Parathyroid adenoma (tissue), 2 donors: ENCODE results near the gene ABLIM2.

Source experiments
- H2AFZ ChIP-seq: fragments of 300-600 bp; sonication (generic); one replicate; pipeline ENCODE4 v1.7.0; 2017; ENCODE audit warnings: antibody characterized with exemption, mild to moderate bottlenecking
- H3K27ac ChIP-seq: fragments of 300-600 bp; sonication (generic); one replicate; pipeline ENCODE4 v1.7.0; 2017
- H3K27me3 ChIP-seq: fragments of 300-600 bp; sonication (generic); one replicate; pipeline ENCODE4 v1.7.0; 2017; ENCODE audit warnings: low read length; ENCODE audit not compliant: control insufficient read depth, insufficient read depth
- H3K36me3 ChIP-seq: fragments of 300-600 bp; sonication (generic); one replicate; pipeline ENCODE4 v1.7.0; 2017; ENCODE audit warnings: low read length; ENCODE audit not compliant: control insufficient read depth, insufficient read depth
- H3K4me1 ChIP-seq: fragments of 300-600 bp; sonication (generic); one replicate; pipeline ENCODE4 v1.7.0; 2017; ENCODE audit warnings: control low read depth
- H3K4me2 ChIP-seq: fragments of 300-600 bp; sonication (generic); one replicate; pipeline ENCODE4 v1.7.0; 2017; ENCODE audit warnings: low read length
- H3K4me3 ChIP-seq: fragments of 300-600 bp; sonication (generic); one replicate; pipeline ENCODE4 v1.7.0; 2017; ENCODE audit warnings: low read depth, low read length
- H3K79me2 ChIP-seq: fragments of 300-600 bp; sonication (generic); one replicate; pipeline ENCODE4 v1.7.0; 2017; ENCODE audit warnings: control low read depth
- H3K9ac ChIP-seq: fragments of 300-600 bp; sonication (generic); one replicate; pipeline ENCODE4 v1.7.0; 2017; ENCODE audit warnings: mild to moderate bottlenecking
- H3K9me3 ChIP-seq: fragments of 300-600 bp; sonication (generic); one replicate; pipeline ENCODE4 v1.7.0; 2017; ENCODE audit warnings: low read length; ENCODE audit not compliant: control insufficient read depth
- TF ChIP-seq, protein P1 (sequence below): fragments of 300-600 bp; sonication (generic); IDR thresholded peaks from one replicate; pipeline ENCODE4 v1.7.0; 2017; ENCODE audit warnings: antibody characterized with exemption, mild to moderate bottlenecking
- donor health status: primary hyperparathyroidism.

Gene ABLIM2

DNA sequence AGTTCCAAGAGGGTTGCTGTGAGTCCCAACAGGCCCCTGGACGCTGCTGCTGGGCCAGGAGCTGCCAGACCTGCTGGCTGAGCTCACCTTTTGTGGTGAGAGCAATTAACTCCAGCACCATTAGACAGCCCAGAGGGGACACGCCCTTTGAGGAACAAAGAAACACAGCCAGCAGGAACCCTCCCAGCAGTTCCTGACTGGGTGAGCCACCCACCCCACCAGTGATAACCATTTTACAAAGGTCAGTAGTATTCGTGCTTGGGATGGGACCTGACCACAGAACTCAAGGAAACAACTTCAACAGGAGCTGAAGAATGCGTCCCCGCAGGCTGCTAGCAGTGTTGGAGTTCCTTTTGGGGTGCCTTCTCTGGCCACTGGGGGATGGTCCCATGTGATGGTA lies 180.1 kb downstream of the ABLIM2 start:
- H3K4me2 ChIP-seq: no peak overlapping the region
- no peaks in the 10 kb centered on the region for H3K79me2 ChIP-seq
- no peaks in the 10 kb centered on the region for H3K27me3 ChIP-seq

DNA sequence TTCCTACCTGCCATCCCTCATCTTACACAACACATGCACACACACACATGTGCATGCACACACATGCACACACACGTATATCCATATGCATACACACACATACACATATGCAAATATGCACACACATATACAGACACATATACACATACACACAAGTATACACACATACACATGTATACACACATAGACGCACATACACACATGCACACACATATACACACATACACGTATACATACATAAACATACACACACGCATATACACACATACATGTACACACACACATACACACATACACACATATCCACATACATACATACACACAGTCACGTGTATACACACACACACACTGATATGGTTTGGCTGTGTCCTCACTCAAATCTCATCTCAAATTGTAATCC lies 182.0 kb downstream of the ABLIM2 start:
- no peak overlapping the region for H2AFZ ChIP-seq
- H3K4me2 ChIP-seq: no peak overlapping the region
- H3K9me3 ChIP-seq: no peaks in the 10 kb centered on the region
- H3K79me2 ChIP-seq: no peaks in the 10 kb centered on the region
- no peaks in the 10 kb centered on the region for H3K27me3 ChIP-seq
- H3K9ac ChIP-seq: no peak overlapping the region
- no peak overlapping the region for H3K27ac ChIP-seq
- H3K36me3 ChIP-seq: no peaks in the 10 kb centered on the region
- no peak overlapping the region for H3K4me3 ChIP-seq
- TF ChIP-seq, protein P1, sequence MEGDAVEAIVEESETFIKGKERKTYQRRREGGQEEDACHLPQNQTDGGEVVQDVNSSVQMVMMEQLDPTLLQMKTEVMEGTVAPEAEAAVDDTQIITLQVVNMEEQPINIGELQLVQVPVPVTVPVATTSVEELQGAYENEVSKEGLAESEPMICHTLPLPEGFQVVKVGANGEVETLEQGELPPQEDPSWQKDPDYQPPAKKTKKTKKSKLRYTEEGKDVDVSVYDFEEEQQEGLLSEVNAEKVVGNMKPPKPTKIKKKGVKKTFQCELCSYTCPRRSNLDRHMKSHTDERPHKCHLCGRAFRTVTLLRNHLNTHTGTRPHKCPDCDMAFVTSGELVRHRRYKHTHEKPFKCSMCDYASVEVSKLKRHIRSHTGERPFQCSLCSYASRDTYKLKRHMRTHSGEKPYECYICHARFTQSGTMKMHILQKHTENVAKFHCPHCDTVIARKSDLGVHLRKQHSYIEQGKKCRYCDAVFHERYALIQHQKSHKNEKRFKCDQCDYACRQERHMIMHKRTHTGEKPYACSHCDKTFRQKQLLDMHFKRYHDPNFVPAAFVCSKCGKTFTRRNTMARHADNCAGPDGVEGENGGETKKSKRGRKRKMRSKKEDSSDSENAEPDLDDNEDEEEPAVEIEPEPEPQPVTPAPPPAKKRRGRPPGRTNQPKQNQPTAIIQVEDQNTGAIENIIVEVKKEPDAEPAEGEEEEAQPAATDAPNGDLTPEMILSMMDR: no peak
- H3K4me1 ChIP-seq: no peaks in the 10 kb centered on the region

More for the DNA sequence above, 180.1 kb downstream of the ABLIM2 start:
- Histone ChIP-seq H3K27ac (no peak overlapping the region), H3K9ac (no peak overlapping the region), H3K9me3 (no peaks in the 10 kb centered on the region), H3K4me3 (no peak overlapping the region), H2AFZ (no peak overlapping the region), H3K36me3 (no peaks in the 10 kb centered on the region), H3K4me1 (no peaks in the 10 kb centered on the region)
- TF ChIP-seq, protein P1: no peak

DNA sequence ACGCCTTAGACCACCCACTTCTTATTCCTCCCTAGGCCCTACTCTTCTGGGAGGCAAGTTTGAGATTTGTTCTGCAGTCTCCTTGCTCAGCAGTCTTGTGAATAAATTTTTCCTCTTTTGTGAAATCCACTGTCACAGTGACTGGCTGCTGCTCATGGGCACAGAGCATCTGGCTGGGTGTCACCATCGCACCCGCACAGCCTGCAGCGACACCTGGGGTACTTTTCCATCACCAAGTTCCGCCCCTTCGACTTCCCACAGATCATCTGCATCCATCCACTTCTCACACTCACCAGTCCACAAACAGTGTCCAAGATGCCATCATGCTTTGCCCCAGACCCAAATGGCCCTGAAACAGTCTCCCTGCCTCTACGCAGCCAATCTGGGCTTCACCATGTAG lies 182.6 kb downstream of the ABLIM2 start:
- Histone ChIP-seq H3K27me3 (no peaks in the 10 kb centered on the region), H3K9me3 (no peaks in the 10 kb centered on the region), H2AFZ (no peak overlapping the region), H3K79me2 (no peaks in the 10 kb centered on the region), H3K4me2 (no peak overlapping the region), H3K27ac (no peak overlapping the region), H3K36me3 (no peaks in the 10 kb centered on the region), H3K4me1 (no peaks in the 10 kb centered on the region), H3K4me3 (no peak overlapping the region), H3K9ac (no peak overlapping the region)
- TF ChIP-seq, protein P1: no peak

DNA sequence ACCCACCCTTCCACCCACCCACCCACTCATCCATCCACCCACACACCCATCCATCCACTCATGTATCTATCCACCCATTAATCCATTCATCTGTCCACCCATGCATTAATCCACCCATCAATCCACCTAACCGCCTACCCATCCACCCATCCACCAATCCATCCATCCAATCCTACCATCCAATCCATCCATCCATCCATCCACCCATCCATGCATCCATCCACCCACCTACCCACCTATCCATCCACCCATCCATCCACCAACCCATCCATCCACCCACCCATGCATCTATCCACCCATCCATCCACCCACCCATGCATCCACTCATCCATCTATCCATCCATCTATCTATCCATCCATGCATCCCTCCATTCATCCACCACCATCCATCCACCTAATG lies 184.2 kb downstream of the ABLIM2 start:
- H3K79me2 ChIP-seq: no peaks in the 10 kb centered on the region
- peaks cover 5% of the 10 kb centered on the region for H3K4me1 ChIP-seq
- no peak overlapping the region for H3K9ac ChIP-seq
- H3K27me3 ChIP-seq: no peaks in the 10 kb centered on the region
- TF ChIP-seq, protein P1: no peak
- no peaks in the 10 kb centered on the region for H3K9me3 ChIP-seq
- no peak overlapping the region for H3K4me2 ChIP-seq
- H3K27ac ChIP-seq: no peak overlapping the region
- H3K36me3 ChIP-seq: no peaks in the 10 kb centered on the region
- H3K4me3 ChIP-seq: no peak overlapping the region
- no peak overlapping the region for H2AFZ ChIP-seq

DNA sequence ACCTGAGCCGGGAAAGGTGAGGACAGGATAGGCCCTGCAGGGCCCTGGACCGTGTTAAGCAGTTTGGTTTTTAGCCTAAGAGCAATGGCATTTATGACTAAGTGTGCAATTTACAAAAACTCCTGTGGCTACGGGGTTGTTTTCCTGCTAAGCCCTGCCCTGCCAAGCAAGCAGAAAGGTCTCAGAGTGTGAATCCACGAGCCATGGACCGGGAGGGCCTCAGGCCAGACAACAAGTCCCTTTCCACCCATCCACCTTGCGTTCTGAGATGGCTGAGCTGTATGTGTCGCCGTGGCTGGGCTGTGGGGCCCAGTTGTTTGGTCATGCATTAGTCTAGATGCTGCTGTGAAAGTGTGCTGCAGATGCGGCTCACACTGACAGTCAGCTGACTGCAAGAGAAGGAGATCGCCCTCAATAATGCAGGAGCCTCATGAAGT lies 185.1 kb downstream of the ABLIM2 start:
- Histone ChIP-seq H3K4me3 (no peak overlapping the region), H2AFZ (peak overlapping the region; percentile 42), H3K27me3 (no peaks in the 10 kb centered on the region), H3K36me3 (no peaks in the 10 kb centered on the region), H3K9ac (no peak overlapping the region), H3K4me2 (no peak overlapping the region), H3K27ac (no peak overlapping the region), H3K9me3 (no peaks in the 10 kb centered on the region), H3K79me2 (no peaks in the 10 kb centered on the region), H3K4me1 (peaks cover 5% of the 10 kb centered on the region)
- TF ChIP-seq, protein P1: no peak
